Measurements from ENCODE around the gene ECT2. TPM values are rescaled to one million over a fixed set of nuclear protein-coding genes. Genes with fewer than 3 reads are reported as not detected.

ECT2 gene
- total RNA-seq, 4 donors from 2014 or later: 7.0 to 11.0 (median 9.0) TPM

GRCh38 chr3:172869784-172870518 is 119.4 kb downstream of the ECT2 start:
- ATAC-seq (ENCODE audit: low FRiP score): no peak
- no peak for TF ChIP-seq CTCF (IDR thresholded peaks at IDR 0.05)

More at GRCh38 chr3:172869784-172870518, 119.4 kb downstream of the ECT2 start:
- no peak for DNase-seq (ENCODE audit: low spot score)

Small RNA genes within 50 kb of the gene (small RNA-seq; reads per million reads assigned to genes)
- gene AC108667.1: not detected
- not detected for gene RF00139
- gene RNU4-4P: not detected
- gene RNU6-547P: not detected

Other genes with a start within 250 kb of the ECT2 start
- gene TNFSF10, start 227.3 kb upstream of the ECT2 start, total RNA-seq: 100 to 1,000 TPM in 2 of 4 donors, 10 to 100 TPM in 2; 23.8 to 220 (median 121) TPM
- gene NCEH1, start 39.7 kb upstream of the ECT2 start, total RNA-seq: 10 to 100 TPM in 2 of 4 donors, 1 to 10 TPM in 2; 8.2 to 44.1 (median 10.6) TPM